Stimulated activated CD4-positive, alpha-beta T cell treated with anti-CD3 and anti-CD28 coated beads, Interleukin-4, amount 100 ng/mL, for 1 hour (primary cell): ENCODE measurements around the gene EIF3F.
A peak's percentile ranks its signal among the peaks of the same experiment; 100 is the strongest.
"Not testable (repeated sequence)": the region's sequence is repeated elsewhere in the genome, so short reads cannot be mapped to it uniquely, and the experiment has no call there.

Experiments used
- DNase-seq: peaks from one replicate; pipeline ENCODE4 v3.0.0-alpha.2; 2020

The EIF3F gene, protein sequence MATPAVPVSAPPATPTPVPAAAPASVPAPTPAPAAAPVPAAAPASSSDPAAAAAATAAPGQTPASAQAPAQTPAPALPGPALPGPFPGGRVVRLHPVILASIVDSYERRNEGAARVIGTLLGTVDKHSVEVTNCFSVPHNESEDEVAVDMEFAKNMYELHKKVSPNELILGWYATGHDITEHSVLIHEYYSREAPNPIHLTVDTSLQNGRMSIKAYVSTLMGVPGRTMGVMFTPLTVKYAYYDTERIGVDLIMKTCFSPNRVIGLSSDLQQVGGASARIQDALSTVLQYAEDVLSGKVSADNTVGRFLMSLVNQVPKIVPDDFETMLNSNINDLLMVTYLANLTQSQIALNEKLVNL

DNA sequence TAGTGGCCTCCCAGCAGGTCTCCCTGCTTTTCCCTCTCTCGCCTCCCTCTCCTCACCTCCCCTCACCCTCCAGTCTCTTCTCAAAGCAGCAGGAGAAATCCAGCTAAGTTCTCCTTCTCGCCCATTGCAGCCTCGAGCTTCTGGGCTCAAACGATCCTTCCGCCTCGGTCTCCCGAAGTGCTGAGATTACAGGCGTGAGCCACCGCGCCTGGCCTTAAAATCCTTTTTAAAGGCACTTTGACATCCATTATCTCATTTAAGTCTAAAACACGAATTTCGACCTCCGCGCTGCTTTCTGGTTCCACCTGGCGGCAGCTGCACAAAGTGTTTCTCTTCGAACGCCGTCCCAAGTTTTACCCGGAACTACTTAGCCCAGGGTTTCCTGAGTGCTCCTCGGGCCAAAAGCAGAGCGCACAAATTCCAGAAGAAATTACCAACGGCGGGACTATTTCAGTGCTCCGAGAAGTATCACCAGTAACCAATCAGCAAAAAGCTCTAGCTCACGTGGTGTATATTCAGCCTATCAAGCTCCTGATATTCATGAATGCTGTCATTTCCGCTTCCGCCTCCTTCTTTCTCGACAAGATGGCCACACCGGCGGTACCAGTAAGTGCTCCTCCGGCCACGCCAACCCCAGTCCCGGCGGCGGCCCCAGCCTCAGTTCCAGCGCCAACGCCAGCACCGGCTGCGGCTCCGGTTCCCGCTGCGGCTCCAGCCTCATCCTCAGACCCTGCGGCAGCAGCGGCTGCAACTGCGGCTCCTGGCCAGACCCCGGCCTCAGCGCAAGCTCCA lies at the start of gene EIF3F:
Gene EIF3F (plus strand): TSS at position 570 of the 792 bp plus-strand sequence. CDS start 16 bp downstream, at position 586.
- DNase-seq = peak; percentile 82

GRCh38 chr11:7941146-7941545 lies 46.0 kb upstream of the EIF3F start:
- no peak for DNase-seq

GRCh38 chr11:7941608-7942007 lies 45.5 kb upstream of the EIF3F start, which contains the start of gene OR10A3:
TSS of gene OR10A3 (minus strand) at chr11:7941708. CDS start at chr11:7939520, 2,188 bp downstream.
- DNase-seq = no peak

DNA sequence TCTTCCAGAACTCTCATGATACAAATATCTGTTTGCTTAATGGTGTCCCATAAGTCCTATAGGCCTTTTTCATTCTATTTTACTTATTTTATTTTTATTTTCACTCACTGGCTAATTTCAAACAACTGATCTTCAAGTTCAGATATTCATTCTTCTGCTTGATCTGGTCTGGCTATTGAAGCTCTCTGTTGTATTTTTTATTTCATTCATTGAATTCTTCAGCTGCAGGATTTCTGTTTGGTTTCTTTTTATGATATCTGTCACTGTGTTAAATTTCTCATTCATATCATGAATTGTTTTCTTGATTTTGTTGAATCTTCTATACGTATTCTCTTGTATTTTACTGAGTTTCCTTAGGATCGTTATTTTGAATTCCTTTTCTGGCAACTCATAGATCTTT lies 43.0 kb upstream of the EIF3F start:
- no peak for DNase-seq

DNA sequence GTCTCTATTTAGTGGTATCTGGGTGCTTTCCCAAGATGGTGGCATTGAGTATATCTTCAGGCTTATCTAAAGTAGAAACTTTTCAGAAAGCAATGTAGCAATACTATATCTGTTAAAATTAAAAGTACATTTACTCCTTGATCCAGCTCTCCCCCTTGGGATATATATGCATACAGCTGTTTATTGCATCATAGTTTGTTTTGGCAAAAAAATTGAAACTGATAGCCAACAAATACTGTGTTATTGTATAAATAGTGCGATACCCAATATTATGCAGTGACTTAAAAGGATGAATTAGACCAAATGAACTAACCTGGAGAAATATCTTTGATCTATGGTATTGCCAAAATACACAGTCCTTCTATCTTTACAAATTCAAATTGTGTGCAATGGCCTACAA lies 37.2 kb upstream of the EIF3F start:
- no peak for DNase-seq

- no peak for DNase-seq
Measured at GRCh38 chr11:7955191-7955590, 31.9 kb upstream of the EIF3F start.

- DNase-seq = no peak
Measured at GRCh38 chr11:7964261-7964660, 22.9 kb upstream of the EIF3F start.

GRCh38 chr11:7964873-7965272 lies 22.3 kb upstream of the EIF3F start:
- DNase-seq = no peak

GRCh38 chr11:7965386-7965785 lies 21.8 kb upstream of the EIF3F start, which contains the start of gene NLRP10:
TSS of gene NLRP10 (minus strand) at chr11:7965447. CDS start at chr11:7963495, 1,952 bp downstream.
- DNase-seq = no peak

- no peak for DNase-seq
Measured at GRCh38 chr11:7967097-7967496, 20.0 kb upstream of the EIF3F start.

DNA sequence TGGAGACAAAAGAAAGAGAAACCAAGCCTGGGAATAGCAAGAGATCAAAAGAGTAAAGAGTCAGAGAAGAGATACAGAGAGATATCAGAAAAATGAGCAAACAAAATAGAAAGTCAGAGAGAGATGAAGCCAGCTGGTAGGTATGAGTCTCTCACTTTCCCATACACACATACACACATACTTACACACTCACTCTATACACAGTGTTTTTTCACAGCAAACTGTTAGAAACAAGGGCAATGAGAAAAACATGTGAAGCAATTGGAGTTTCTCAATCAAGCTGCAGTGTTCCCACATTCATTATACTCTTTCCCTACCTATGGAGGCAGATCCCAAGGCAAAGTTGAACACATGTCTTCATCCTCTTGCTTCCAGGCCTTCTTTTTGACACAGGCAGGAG lies 19.3 kb upstream of the EIF3F start:
- no peak for DNase-seq

- no peak for DNase-seq
Measured at GRCh38 chr11:7968686-7969085, 18.5 kb upstream of the EIF3F start.

GRCh38 chr11:7969756-7970646 lies 17.1 kb upstream of the EIF3F start:
- no peak for DNase-seq

DNA sequence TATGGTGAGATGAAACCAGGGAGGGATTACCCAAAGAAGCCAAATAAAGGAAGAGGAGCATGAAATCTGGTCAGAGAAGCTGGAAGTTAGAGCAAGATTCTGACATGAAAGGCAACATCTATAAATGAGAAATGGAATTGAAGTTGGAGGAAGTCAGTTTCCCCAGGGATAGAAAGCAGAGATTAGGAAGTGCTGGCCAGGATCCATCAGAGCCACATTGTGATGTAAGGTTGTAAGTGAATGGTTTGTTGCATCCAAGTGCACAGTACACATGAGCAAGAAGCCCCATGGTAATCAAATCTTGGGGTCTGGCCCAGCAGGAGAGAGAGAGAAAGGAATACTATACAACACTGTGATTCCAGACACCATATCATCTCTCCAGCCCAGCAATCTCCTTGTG lies 15.3 kb upstream of the EIF3F start:
- no peak for DNase-seq

- no peak for DNase-seq
Measured at GRCh38 chr11:7973011-7973410, 14.1 kb upstream of the EIF3F start.

- no peak for DNase-seq
Measured at GRCh38 chr11:7974668-7975067, 12.5 kb upstream of the EIF3F start.

DNA sequence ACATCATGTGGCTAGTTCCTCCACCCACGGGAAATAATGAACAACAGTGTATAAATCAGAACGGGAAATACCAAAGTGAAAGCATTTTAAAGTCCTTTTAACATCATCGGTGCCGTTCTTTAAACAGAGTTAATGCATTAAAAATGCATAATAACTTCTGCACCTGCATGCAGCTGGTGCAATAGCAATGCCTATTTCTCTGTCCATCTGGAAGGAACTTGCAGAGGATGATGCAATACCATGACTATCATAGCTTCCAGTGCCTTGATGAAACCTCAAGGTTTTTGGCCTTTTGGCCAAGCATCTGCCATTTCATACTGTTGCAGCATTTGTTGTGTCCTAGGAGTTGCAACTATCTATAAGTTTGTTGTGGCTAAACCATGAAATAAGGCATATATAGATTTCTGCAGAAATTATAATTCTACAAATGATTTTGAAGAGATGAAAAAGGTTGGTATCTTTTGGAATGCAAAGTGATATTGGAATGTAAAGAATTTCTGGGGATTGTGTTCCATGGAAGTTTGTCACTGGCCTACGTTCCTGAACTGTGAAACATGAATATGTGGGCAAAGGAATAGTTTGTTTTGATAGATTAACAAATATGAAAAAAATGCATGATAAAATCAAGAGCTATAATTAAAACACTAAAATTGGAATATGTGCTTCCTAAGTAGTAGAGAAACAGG lies 9.8 kb upstream of the EIF3F start:
- DNase-seq = no peak

GRCh38 chr11:7981619-7982157 lies 5.4 kb upstream of the EIF3F start:
- no peak for DNase-seq

DNA sequence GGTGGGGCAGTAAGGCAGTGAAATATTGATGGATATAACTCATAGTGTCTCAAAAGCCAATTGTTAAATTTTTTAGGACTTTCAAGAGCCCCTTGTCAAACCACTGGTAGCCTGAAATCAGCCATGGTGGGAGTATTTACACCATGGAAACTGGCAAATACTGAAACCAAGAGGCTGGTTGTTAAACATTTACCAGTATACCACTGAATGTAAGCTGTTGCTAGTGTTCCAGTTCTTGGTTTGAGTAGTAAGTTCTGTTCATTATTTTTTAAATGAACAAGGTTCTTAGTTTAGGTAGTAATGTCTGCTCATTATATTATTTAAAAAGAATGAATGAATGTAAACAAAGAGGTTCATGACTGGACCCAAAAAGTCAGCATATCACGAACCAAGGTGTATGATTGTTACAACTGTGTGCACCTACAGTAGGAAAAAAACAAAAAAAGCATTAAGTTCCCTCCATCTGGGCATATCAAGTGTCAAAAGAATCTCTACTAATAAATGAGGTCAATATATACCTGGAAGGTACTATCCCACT lies 4.5 kb upstream of the EIF3F start:
- DNase-seq = no peak

DNA sequence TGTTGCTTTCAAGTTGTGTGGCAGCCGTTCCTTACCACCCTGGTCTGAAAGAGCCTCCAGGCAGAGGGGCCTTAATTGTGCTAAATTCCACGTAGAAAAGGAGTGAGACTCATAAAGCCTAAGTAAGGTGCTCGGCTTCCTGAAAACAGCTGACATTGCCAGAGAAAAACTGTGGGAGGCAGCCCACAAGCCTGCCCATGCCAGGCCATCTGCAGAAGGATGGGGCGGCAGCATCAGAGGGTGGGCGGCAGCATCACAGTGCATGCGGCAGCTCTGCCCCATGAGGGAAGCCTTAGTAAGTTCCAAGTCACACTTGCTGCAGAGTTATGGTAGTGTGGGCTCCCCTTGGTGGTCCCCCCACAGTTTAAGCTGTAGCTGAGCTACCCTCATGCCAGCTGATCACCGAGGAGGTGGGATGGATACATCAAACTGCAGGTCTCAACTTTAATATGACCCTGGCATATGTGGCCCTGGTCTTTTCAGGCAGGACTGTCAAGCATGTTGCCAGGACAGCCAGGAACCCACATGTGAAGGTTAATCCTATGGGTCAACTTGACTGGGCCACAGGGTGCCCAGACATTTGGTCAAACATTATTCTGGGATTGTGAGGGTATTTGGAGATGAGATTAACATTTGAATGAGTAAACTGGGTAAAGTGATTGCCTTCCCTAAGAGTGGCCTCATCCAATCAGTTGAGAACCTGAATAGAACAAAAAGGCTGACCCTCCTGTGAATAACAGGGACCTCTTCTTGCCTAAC lies 3.1 kb upstream of the EIF3F start:
- no peak for DNase-seq

DNA sequence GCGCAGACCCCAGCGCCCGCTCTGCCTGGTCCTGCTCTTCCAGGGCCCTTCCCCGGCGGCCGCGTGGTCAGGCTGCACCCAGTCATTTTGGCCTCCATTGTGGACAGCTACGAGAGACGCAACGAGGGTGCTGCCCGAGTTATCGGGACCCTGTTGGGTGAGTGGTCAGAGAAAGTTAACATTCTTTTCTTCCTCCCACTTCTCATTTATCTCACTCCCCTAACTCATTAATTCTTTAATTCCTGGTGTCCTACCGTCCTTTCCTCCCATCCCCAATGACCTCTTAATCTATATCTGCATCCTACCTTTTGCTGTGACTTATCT lies 385 bp downstream of the EIF3F start:
- not testable (repeated sequence) for DNase-seq
